ENCODE measurements around the gene NT5DC3.

Gene NT5DC3

DNA sequence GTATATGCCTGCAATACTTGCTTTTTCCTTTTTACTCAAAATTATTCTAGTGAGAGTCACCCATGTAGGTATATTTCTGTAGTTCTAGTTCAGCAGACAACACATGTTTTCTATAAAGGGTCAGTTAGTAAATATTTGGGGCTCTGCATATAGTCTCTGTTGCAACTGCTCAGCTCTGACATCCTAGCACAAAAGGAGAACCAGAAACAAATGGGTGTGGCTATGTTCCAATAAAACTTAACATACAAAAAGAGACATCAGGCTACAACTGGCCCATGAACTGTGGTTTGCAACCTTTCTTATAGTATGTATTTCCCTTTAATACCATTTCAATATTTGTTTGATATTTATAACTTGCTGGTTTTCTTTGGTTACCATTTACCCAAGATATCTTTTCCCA, 11.9 kb downstream of the NT5DC3 start:
- POLR2A ChIA-PET: no interaction called here
- TF ChIP-seq, protein P1, sequence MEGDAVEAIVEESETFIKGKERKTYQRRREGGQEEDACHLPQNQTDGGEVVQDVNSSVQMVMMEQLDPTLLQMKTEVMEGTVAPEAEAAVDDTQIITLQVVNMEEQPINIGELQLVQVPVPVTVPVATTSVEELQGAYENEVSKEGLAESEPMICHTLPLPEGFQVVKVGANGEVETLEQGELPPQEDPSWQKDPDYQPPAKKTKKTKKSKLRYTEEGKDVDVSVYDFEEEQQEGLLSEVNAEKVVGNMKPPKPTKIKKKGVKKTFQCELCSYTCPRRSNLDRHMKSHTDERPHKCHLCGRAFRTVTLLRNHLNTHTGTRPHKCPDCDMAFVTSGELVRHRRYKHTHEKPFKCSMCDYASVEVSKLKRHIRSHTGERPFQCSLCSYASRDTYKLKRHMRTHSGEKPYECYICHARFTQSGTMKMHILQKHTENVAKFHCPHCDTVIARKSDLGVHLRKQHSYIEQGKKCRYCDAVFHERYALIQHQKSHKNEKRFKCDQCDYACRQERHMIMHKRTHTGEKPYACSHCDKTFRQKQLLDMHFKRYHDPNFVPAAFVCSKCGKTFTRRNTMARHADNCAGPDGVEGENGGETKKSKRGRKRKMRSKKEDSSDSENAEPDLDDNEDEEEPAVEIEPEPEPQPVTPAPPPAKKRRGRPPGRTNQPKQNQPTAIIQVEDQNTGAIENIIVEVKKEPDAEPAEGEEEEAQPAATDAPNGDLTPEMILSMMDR (IDR thresholded peaks at IDR 0.05; ENCODE audit: insufficient read depth, low read length, missing control alignments): no peak
- CTCF ChIA-PET: interaction anchor here (1.1 kb wide), 1 partner anchor 8 kb away, joined by 3 read pairs; no protein-coding TSS in a partner anchor
- H3K4me3 ChIP-seq (ENCODE audit: low read depth, low read length): no peak overlapping the region
- no peak for DNase-seq (ENCODE audit: low read depth, low spot score)

DNA sequence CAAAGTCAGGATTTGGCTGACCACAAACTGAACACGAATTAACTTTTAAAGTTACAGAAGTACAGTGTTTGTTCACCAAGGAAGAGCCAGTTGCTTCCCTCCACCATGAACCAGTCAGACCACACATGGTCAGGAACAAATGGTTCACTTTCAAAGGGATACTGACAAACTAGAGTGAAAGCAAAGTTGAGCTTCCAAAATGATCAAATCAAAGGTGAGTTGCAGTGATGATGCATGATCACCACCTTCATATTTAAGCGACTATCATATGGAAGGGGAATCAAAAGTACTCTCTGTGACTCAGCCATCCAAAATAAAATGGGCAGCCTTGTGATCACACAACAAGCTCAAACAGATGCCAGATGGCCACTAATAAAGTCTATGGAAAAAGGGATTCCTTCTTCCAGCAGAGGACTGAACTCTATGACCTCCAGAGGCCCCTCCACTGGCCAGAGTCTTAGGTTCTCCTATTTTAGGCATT, 13.1 kb downstream of the NT5DC3 start:
- CTCF ChIA-PET: interaction anchor here (0.7 kb wide), 1 partner anchor 58 kb away, joined by 3 read pairs; no protein-coding TSS in a partner anchor
- no peak overlapping the region for H3K4me3 ChIP-seq (ENCODE audit: low read depth, low read length)
- TF ChIP-seq, protein P1 (IDR thresholded peaks at IDR 0.05; ENCODE audit: insufficient read depth, low read length, missing control alignments): no peak
- POLR2A ChIA-PET: no interaction called here
- no peak for DNase-seq (ENCODE audit: low read depth, low spot score)

DNA sequence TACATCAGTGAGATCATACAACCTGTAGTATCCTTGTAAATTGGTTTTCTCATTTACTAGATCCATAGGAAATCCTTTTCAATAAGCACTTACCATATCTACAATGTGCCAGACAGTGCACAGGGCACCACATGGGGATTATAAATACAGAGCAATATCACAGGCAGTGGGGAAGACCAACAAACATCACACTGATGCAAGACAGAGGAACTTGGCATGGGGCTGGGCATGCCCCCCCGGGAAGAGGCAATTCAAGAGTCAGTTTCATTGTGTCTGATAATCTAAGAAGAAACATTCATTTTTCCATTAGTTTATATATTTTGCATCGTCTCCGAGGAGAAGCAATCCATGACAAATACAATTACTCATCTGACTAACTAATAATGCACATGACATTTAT, 16.2 kb downstream of the NT5DC3 start:
- POLR2A ChIA-PET: interaction anchor here (0.6 kb wide), 1 partner anchor 20 kb away, joined by 3 read pairs; no protein-coding TSS in a partner anchor
- CTCF ChIA-PET: interaction anchor here (1.2 kb wide), 1 partner anchor 46 kb away, joined by 3 read pairs; no protein-coding TSS in a partner anchor
- TF ChIP-seq, protein P1 (IDR thresholded peaks at IDR 0.05; ENCODE audit: insufficient read depth, low read length, missing control alignments): no peak
- DNase-seq (ENCODE audit: low read depth, low spot score): no peak
- H3K4me3 ChIP-seq (ENCODE audit: low read depth, low read length): no peak overlapping the region

DNA sequence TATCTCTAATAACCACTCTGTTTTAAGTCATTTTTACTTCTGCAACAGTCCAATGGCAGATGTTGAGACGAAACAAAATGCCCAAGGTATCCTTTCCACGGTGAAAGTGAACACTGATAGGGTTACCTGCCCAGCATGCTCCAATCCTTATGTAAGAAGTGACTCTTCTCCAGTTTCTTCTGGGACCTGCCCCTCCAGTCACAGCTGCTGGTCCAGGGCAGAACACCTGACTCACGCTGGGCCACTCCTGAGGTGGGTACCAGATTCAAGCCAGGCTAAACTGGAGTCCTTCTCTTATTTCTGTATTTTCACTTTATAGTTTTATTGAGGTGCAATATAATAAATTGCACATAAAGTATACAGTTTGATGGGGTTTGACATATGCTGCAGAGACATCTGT, 16.7 kb downstream of the NT5DC3 start:
- TF ChIP-seq, protein P1 (IDR thresholded peaks at IDR 0.05; ENCODE audit: insufficient read depth, low read length, missing control alignments): no peak
- ChIA-PET POLR2A (no interaction called here), CTCF (interaction anchor here (2.7 kb wide), 1 partner anchor 9 kb away, joined by 9 read pairs; no protein-coding TSS in a partner anchor)
- H3K4me3 ChIP-seq (ENCODE audit: low read depth, low read length): no peak overlapping the region
- no peak for DNase-seq (ENCODE audit: low read depth, low spot score)

DNA sequence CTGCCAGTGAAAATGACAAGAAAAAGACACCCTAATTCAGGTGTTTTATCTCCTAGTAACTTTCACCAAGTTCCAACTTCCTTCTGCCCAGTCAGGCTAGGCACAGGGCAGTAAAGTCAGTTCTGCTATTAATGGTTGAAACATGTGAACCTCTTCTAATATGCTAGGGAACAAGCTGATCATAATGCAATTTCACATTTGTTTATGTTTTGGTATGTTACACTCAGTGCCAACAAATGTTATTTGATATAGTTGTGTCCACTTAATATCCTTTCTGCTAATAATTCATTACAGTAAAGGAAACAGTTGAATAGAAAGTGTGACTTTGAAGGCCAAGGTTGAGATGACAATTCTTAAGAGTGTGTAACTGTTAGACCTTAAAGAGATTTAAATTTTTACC, 17.2 kb downstream of the NT5DC3 start:
- POLR2A ChIA-PET: no interaction called here
- CTCF ChIA-PET: interaction anchor here (1.0 to 2.7 kb wide), 3 partner anchors 9 to 53 kb away, joined by 3 to 9 read pairs (median 3); no protein-coding TSS in a partner anchor
- TF ChIP-seq, protein P1 (IDR thresholded peaks at IDR 0.05; ENCODE audit: insufficient read depth, low read length, missing control alignments): no peak
- no peak overlapping the region for H3K4me3 ChIP-seq (ENCODE audit: low read depth, low read length)
- DNase-seq (ENCODE audit: low read depth, low spot score): no peak

DNA sequence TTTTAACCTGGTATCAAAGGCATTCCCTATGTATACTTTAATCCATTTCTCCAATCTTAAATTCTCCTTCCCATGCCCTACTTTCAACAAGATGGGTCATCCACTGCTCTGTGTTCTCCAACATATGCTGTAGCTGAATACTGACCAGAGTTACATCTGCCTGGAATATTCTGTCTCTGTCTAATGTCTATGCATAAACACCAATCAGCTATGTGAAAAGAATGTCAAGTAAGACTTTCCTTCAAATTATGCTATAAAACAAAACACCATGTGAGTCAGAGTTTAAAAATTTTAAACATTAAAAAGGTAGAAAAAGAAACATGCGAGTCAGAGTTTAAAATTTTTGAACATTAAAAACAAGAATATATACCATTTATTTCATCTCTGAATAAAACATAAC, 19.3 kb downstream of the NT5DC3 start:
- POLR2A ChIA-PET: no interaction called here

More for the DNA sequence above, 19.3 kb downstream of the NT5DC3 start:
- H3K4me3 ChIP-seq (ENCODE audit: low read depth, low read length): no peak overlapping the region
- DNase-seq (ENCODE audit: low read depth, low spot score): no peak
- CTCF ChIA-PET: interaction anchor here (2.7 kb wide), 1 partner anchor 11 kb away, joined by 9 read pairs; no protein-coding TSS in a partner anchor
- TF ChIP-seq, protein P1 (IDR thresholded peaks at IDR 0.05; ENCODE audit: insufficient read depth, low read length, missing control alignments): no peak

Data from AG04449 (cell line).